ENCODE data around the gene TOMM70.

TOMM70 gene

DNA sequence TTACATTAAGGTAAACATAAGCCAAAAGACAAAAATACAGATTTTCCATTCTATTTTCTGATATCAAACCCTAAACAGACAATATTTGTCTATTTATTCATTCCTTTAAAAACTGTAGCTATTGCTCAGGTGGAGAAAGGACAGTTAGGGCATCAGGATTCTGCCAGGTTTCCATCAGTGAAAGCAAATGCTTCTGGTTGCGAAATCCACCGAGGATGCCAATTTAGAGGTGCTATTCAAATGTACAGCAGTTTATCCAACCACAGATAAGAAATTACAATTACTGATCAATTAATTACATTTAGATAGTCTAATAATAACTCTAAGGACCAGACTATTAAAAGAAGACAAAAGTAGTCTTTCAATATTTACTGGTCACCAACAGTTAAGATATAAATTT lies 3.9 kb downstream of the TOMM70 start:
- ChIA-PET POLR2A (ENCODE audit: low non-redundant PET) (no interaction called here), CTCF (no interaction called here)
- no peak for DNase-seq (ENCODE audit: low spot score)
- TF ChIP-seq, protein P1, sequence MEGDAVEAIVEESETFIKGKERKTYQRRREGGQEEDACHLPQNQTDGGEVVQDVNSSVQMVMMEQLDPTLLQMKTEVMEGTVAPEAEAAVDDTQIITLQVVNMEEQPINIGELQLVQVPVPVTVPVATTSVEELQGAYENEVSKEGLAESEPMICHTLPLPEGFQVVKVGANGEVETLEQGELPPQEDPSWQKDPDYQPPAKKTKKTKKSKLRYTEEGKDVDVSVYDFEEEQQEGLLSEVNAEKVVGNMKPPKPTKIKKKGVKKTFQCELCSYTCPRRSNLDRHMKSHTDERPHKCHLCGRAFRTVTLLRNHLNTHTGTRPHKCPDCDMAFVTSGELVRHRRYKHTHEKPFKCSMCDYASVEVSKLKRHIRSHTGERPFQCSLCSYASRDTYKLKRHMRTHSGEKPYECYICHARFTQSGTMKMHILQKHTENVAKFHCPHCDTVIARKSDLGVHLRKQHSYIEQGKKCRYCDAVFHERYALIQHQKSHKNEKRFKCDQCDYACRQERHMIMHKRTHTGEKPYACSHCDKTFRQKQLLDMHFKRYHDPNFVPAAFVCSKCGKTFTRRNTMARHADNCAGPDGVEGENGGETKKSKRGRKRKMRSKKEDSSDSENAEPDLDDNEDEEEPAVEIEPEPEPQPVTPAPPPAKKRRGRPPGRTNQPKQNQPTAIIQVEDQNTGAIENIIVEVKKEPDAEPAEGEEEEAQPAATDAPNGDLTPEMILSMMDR (conservative IDR thresholded peaks at IDR 0.05; ENCODE audit: low read depth): no peak
- no peak overlapping the region for H3K27ac ChIP-seq

DNA sequence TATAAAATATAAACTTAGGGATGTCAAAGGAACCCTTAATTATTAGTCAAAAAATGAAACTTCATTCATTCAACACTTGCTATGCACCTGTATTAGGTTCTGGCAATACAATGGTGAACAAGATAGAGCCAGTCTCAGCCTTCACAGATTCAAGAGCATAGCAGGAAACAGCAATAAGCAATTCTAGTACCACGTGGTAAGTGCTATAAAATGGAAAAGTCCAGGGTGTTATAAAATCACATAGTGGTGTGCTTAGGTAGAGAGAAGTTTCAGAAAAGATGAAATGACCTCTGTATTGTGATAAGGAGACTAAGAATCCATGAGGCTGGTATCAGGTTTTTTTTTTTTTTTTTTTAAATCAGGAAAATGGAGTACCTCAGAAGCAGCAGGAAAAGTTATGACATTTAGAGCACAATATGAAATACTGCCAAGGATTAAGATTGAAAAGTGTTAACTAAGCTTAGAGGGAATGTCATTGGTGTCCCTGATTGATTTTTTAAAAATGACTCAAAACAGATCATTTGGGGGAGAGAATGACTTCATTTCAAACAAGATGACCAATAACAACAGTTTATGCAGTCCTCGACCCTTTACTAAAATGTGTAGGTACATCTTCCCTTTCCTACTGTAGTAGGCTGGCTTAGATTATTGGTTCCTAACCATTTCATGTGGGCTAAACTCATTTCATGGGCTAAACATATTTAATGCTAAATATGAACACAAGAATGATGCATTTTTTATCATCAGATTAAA lies 5.0 kb downstream of the TOMM70 start:
- no peak overlapping the region for H3K27ac ChIP-seq
- POLR2A ChIA-PET (ENCODE audit: low non-redundant PET): interaction anchor here (0.6 kb wide), 1 partner anchor 9 kb away, joined by 4 read pairs; no protein-coding TSS in a partner anchor
- CTCF ChIA-PET: interaction anchor here (0.6 kb wide), 1 partner anchor 124 kb away, joined by 3 read pairs; no protein-coding TSS in a partner anchor
- TF ChIP-seq, protein P1 (conservative IDR thresholded peaks at IDR 0.05; ENCODE audit: low read depth): no peak
- DNase-seq (ENCODE audit: low spot score): no peak

DNA sequence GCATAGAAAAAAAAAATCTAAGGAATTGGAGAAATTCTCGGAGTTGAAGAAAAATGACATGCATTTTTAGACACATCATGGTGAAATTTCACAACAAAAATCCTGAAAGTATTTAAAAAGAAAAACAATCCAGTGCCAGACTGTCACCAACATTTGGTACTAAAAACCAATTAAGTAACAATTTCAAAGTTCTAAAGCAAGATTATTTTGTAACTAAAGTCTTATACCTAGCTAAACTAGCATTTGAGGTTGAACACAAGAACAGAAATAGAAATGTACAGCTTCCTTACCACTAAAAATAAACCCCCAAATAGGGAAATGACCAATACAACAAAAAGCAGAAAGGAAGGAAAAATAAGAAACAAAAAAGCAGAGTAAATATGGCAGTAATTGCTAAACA lies 11.9 kb downstream of the TOMM70 start:
- no peak overlapping the region for H3K27ac ChIP-seq
- ChIA-PET POLR2A (ENCODE audit: low non-redundant PET) (no interaction called here), CTCF (interaction anchor here (0.7 kb wide), 1 partner anchor 20 kb away, joined by 3 read pairs; no protein-coding TSS in a partner anchor)
- TF ChIP-seq, protein P1 (conservative IDR thresholded peaks at IDR 0.05; ENCODE audit: low read depth): no peak
- no peak for DNase-seq (ENCODE audit: low spot score)

DNA sequence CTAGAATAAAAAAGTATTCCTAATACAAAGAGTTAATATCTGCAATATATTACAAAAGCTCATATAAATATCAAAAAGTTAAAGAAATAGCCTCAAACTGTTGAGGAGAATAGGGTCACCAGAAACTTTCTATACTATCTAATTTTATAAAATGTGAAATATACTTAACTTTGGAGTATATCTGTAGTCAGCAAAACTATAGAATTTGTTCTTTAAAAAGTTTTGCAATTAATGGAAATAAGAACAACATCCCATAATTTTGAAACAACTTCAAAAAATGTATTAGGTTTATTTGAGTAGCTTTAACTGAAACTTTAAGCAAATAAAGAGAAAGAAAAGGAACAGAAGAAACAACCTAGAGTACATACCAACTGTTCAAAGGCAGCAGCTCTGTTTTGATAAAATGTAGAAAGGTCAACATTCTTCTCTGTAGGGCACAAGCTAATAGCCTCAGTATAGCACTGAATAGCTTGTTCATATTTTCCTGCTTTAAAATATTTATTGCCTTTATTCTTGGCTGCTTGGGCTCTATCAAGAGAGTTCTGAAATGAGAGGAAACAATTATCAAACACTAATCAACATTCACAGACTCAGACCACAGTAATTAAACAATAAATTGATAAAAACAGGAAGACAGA lies 14.3 kb downstream of the TOMM70 start:
- DNase-seq (ENCODE audit: low spot score): no peak
- TF ChIP-seq, protein P1 (conservative IDR thresholded peaks at IDR 0.05; ENCODE audit: low read depth): no peak
- ChIA-PET CTCF (interaction anchor here (0.6 to 1.1 kb wide), 3 partner anchors 13 to 1984 kb away, joined by 3 to 7 read pairs (median 3); no protein-coding TSS in a partner anchor), POLR2A (ENCODE audit: low non-redundant PET) (interaction anchor here (0.5 kb wide), 1 partner anchor 9 kb away, joined by 4 read pairs; no protein-coding TSS in a partner anchor)
- H3K27ac ChIP-seq: no peak overlapping the region

DNA sequence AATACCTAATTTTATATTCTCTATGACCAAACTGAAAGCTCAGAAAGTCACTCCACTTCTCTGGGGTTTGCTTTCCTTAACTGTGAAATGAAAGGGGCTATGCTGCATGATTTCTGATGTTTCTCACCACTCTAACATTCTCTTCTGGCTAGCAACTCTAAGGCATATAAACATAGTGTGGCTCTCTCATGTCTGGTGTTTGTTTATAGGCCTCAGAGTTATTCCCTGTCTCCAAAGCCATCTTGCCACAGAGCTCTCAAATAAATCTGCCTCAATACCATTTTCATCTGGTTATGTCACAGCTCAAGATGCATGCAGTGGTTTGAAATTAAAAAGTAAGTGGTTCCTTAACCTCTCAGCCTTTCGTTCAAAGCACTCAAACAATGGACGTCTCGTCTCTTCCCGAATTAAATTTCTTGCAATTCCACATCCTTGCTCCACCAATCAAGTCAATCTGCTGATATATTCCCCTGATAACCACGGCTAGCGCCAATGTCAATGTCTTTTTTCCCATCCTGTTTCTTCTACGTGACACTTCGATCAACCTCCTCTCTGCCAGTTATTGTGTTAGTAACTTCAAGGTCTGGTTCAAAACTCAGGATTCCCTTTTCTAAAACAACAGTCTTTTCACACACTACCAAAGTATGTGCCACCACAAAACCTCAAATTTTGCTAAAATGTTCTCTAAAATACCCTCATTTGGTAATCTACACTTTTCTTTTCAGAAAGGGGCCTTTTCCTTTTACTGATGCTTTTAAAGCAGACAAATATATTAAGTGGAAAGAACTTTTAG lies 16.0 kb downstream of the TOMM70 start:
- ChIA-PET CTCF (no interaction called here), POLR2A (ENCODE audit: low non-redundant PET) (no interaction called here)
- TF ChIP-seq, protein P1 (conservative IDR thresholded peaks at IDR 0.05; ENCODE audit: low read depth): no peak
- H3K27ac ChIP-seq: no peak overlapping the region
- no peak for DNase-seq (ENCODE audit: low spot score)

DNA sequence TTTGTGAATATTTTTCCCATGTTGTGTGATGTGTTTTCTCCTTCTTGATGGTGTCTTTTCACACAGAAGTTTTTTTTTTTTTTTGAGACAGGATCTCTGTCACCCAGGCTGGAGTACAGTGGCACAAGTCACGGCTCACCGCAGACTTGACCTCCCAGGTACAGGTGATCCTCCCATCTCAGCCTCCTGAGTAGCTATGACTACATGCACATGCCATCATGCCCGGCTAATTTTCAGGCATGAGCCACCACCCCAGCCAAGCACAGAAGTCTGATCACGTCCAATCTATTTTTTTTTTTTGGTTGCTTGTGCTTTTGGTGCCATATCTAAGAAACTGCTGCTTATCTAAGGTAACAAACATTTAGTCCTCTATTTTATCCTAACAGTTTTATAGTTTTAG lies 24.6 kb downstream of the TOMM70 start:
- ChIA-PET POLR2A (ENCODE audit: low non-redundant PET) (no interaction called here), CTCF (no interaction called here)
- DNase-seq (ENCODE audit: low spot score): no peak
- TF ChIP-seq, protein P1 (conservative IDR thresholded peaks at IDR 0.05; ENCODE audit: low read depth): no peak
- H3K27ac ChIP-seq: no peak overlapping the region
